Neural cell (in vitro differentiated cells): ENCODE data around the gene RAET1L. TPM values are rescaled to one million over a fixed set of nuclear protein-coding genes. Genes with fewer than 3 reads are reported as not detected.
"Not testable (repeated sequence)": the region's sequence is repeated elsewhere in the genome, so short reads cannot be mapped to it uniquely, and the experiment has no call there.

Experiments
- H2AFZ ChIP-seq: fragments of 200-600, 300-800 bp; sonication (generic), shearing (Covaris generic); 2 replicates; pipeline ENCODE4 v1.6.0; 2014; ENCODE audit warnings: low read depth, mild to moderate bottlenecking, antibody characterized with exemption, low read length, moderate library complexity
- H3F3A ChIP-seq: fragments of 200-600 bp; shearing (Covaris generic); 2 replicates; pipeline ENCODE4 v1.6.1; 2016; ENCODE audit warnings: mild to moderate bottlenecking, moderate library complexity, mixed read lengths, antibody characterized with exemption, low read length; ENCODE audit not compliant: insufficient read depth, poor library complexity, severe bottlenecking
- H3K27ac ChIP-seq: fragments of 200-600, 300-800 bp; sonication (generic), shearing (Covaris generic); 2 replicates; pipeline ENCODE4 v1.5.1; 2014; ENCODE audit warnings: mild to moderate bottlenecking, low read length, moderate library complexity
- H3K27me3 ChIP-seq: fragments of 300-800, 200-600 bp; sonication (generic), shearing (Covaris generic); 2 replicates; pipeline ENCODE4 v1.6.0; 2014; ENCODE audit warnings: mild to moderate bottlenecking, low read depth, low read length, moderate library complexity; ENCODE audit not compliant: insufficient read depth
- H3K36me3 ChIP-seq: fragments of 300-800, 200-600 bp; sonication (generic), shearing (Covaris generic); 2 replicates; pipeline ENCODE4 v1.5.1; 2014; ENCODE audit warnings: mild to moderate bottlenecking, antibody characterized with exemption, low read length, moderate library complexity; ENCODE audit not compliant: insufficient read depth
- H3K4me2 ChIP-seq: fragments of 300-800, 200-600 bp; sonication (generic), shearing (Covaris generic); 2 replicates; pipeline ENCODE4 v1.6.0; 2014; ENCODE audit warnings: mild to moderate bottlenecking, low read length
- H3K4me3 ChIP-seq: fragments of 300-800, 200-600 bp; sonication (generic), shearing (Covaris generic); 2 replicates; pipeline ENCODE4 v1.5.1; 2014; ENCODE audit warnings: mild to moderate bottlenecking, low read length, moderate library complexity
- H3K79me2 ChIP-seq: fragments of 200-600 bp; shearing (Covaris generic); replicated peaks from 2 replicates; pipeline ENCODE4 v1.6.0; 2014; ENCODE audit warnings: mild to moderate bottlenecking, low read length, moderate library complexity; ENCODE audit not compliant: insufficient read depth
- H3K9ac ChIP-seq: fragments of 300-800, 200-600 bp; sonication (generic), shearing (Covaris generic); 2 replicates; pipeline ENCODE4 v1.6.1; 2016; ENCODE audit warnings: mild to moderate bottlenecking, low read length, mixed read lengths
- H3K9me2 ChIP-seq: fragments of 200-600 bp; shearing (Covaris generic); 2 replicates; pipeline ENCODE4 v1.6.1; 2016; ENCODE audit warnings: mild to moderate bottlenecking, low read length, mixed read lengths; ENCODE audit not compliant: insufficient read depth
- H3K9me3 ChIP-seq: fragments of 200-600, 300-800 bp; sonication (generic), shearing (Covaris generic); 2 replicates; pipeline ENCODE4 v1.6.1; 2016; ENCODE audit warnings: mild to moderate bottlenecking, mixed run types, low read length, moderate library complexity, mixed read lengths
- H4K20me1 ChIP-seq: fragments of 200-600 bp; shearing (Covaris generic); 2 replicates; pipeline ENCODE4 v1.6.1; 2016; ENCODE audit warnings: mild to moderate bottlenecking, mixed run types; ENCODE audit not compliant: insufficient read depth
- CTCF ChIP-seq: fragments of 450-650 bp; IDR thresholded peaks from 2 replicates; pipeline ENCODE4 v1.5.1; 2014; ENCODE audit warnings: antibody characterized with exemption, mild to moderate bottlenecking, moderate library complexity; ENCODE audit not compliant: poor library complexity, severe bottlenecking
- EP300 ChIP-seq: fragments of 450-650 bp; conservative IDR thresholded peaks from 2 replicates; pipeline ENCODE4 v1.6.1; 2014; ENCODE audit warnings: antibody characterized with exemption, mild to moderate bottlenecking, moderate library complexity; ENCODE audit not compliant: poor library complexity, severe bottlenecking
- EZH2 ChIP-seq: fragments of 200-600, 300-800 bp; shearing (Covaris generic), sonication (generic); IDR thresholded peaks from 2 replicates; pipeline ENCODE4 v1.6.1; 2014; ENCODE audit warnings: antibody characterized with exemption, low read length, borderline replicate concordance, mild to moderate bottlenecking; ENCODE audit not compliant: insufficient read depth, poor library complexity, severe bottlenecking
- MXI1 ChIP-seq: fragments of 450-650 bp; conservative IDR thresholded peaks from 2 replicates; pipeline ENCODE4 v1.6.1; 2014; ENCODE audit warnings: antibody characterized with exemption, mild to moderate bottlenecking; ENCODE audit not compliant: poor library complexity, severe bottlenecking
- POLR2AphosphoS5 ChIP-seq: IDR thresholded peaks from 2 replicates; pipeline ENCODE4 v1.6.1; 2012
- RAD21 ChIP-seq: fragments of 450-650 bp; conservative IDR thresholded peaks from 2 replicates; pipeline ENCODE4 v1.6.1; 2014; ENCODE audit warnings: antibody characterized with exemption, mild to moderate bottlenecking, moderate library complexity
- REST ChIP-seq: IDR thresholded peaks from 2 replicates; pipeline ENCODE4 v1.6.1; 2012; ENCODE audit warnings: borderline replicate concordance
- SMC3 ChIP-seq: fragments of 450-650 bp; conservative IDR thresholded peaks from 2 replicates; pipeline ENCODE4 v1.6.1; 2014; ENCODE audit warnings: antibody characterized with exemption, mild to moderate bottlenecking, moderate library complexity; ENCODE audit not compliant: poor library complexity
- TAF1 ChIP-seq: IDR thresholded peaks from 2 replicates; pipeline ENCODE4 v1.6.1; 2012; ENCODE audit warnings: low read depth
- polyA plus RNA-seq: library from polyadenylated mRNA; depleted of rRNA; stranded (reverse); fragments of >200 nt; gene quantifications from 2 replicates; pipeline ENCODE4 v1.2.3, GENCODE V29; 2014

Gene RAET1L
- polyA plus RNA-seq, 1 donor from 2014 or later, result not detected

GRCh38 chr6:150018846-150019580 lies 6.3 kb downstream of the RAET1L start:
- Histone ChIP-seq H3K4me3 (no peak overlapping the region), H3F3A (no peaks in the 10 kb centered on the region), H3K79me2 (no peaks in the 10 kb centered on the region), H3K27me3 (peaks cover 45% of the 10 kb centered on the region), H2AFZ (no peak overlapping the region), H3K9ac (no peak overlapping the region), H3K36me3 (no peaks in the 10 kb centered on the region), H3K4me2 (no peak overlapping the region), H3K9me3 (no peaks in the 10 kb centered on the region), H3K27ac (no peak overlapping the region), H4K20me1 (no peaks in the 10 kb centered on the region), H3K9me2 (no peaks in the 10 kb centered on the region)
- no peak for TF ChIP-seq MXI1
- TF ChIP-seq EZH2, result no peak
- TF ChIP-seq RAD21, result no peak
- TF ChIP-seq EP300, result no peak
- TF ChIP-seq TAF1, result no peak
- no peak for TF ChIP-seq SMC3
- no peak for TF ChIP-seq REST
- no peak for TF ChIP-seq CTCF
- TF ChIP-seq POLR2AphosphoS5, result no peak

GRCh38 chr6:150017186-150017521 lies 8.2 kb downstream of the RAET1L start:
- TF ChIP-seq SMC3, result peak; percentile 12
- not testable (repeated sequence) for H4K20me1 ChIP-seq, H3K27ac ChIP-seq, H2AFZ ChIP-seq, H3K4me2 ChIP-seq, H3K79me2 ChIP-seq, H3K9ac ChIP-seq, H3K9me3 ChIP-seq, H3F3A ChIP-seq, H3K9me2 ChIP-seq, H3K4me3 ChIP-seq, H3K36me3 ChIP-seq
- H3K27me3 ChIP-seq, result peaks cover 60% of the 10 kb centered on the region
